Prostate gland (tissue), 2 donors: Measurements from ENCODE around the gene SELENOO. TPM values are rescaled to one million over a fixed set of nuclear protein-coding genes. Genes with fewer than 3 reads are reported as not detected.
A peak's percentile ranks its signal among the peaks of the same experiment; 100 is the strongest.

Experiments used
- DNase-seq: peaks from one replicate; pipeline ENCODE4 v3.0.0-alpha.2; 2019; ENCODE audit warnings: low spot score
- H3K27ac ChIP-seq, 2 donors: fragments of 200-600 bp; sonication (generic); 2 replicates each; pipeline ENCODE4 v1.5.1; 2017 to 2019
- H3K27me3 ChIP-seq: fragments of 200-600 bp; sonication (generic); replicated peaks from 2 replicates; pipeline ENCODE4 v1.5.1; 2019; ENCODE audit not compliant: insufficient read depth
- H3K36me3 ChIP-seq, 2 donors: fragments of 200-600 bp; sonication (generic); 1 replicate in 1 of 2; 2 replicates in 1 of 2; pipeline versions ENCODE4 v1.5.1 to v1.8.1; 2017 to 2019
- H3K4me1 ChIP-seq: fragments of 200-600 bp; sonication (generic); replicated peaks from 2 replicates; pipeline ENCODE4 v1.5.1; 2019
- H3K4me3 ChIP-seq, 2 donors: fragments of 200-600 bp; sonication (generic); 2 replicates each; pipeline ENCODE4 v1.5.1; 2017 to 2019
- H3K9me3 ChIP-seq: fragments of 200-600 bp; sonication (generic); 2 replicates; pipeline ENCODE4 v1.5.1; 2017
- CTCF ChIP-seq, 4 experiments: fragments of 200-600 bp in 2 of 4; fragments of 450-650 bp in 2 of 4; sonication (generic) in 2 of 4; IDR thresholded peaks; 1 replicate in 3 of 4; 2 replicates in 1 of 4; pipeline ENCODE4 v1.5.1; 2016 to 2019; ENCODE audit warnings: antibody characterized with exemption in 4 of 4, mild to moderate bottlenecking in 2 of 4, moderate library complexity in 2 of 4
- POLR2A ChIP-seq: fragments of 450-650 bp; IDR thresholded peaks from one replicate; pipeline ENCODE4 v1.6.1; 2016; ENCODE audit warnings: antibody characterized with exemption, mild to moderate bottlenecking
- POLR2AphosphoS5 ChIP-seq: sonication (generic); formaldehyde crosslinking; IDR thresholded peaks from one replicate; pipeline ENCODE4 v1.6.1; 2017; ENCODE audit warnings: antibody characterized with exemption
- WGBS: methylation state at CpG from one replicate; pipeline ENCODE4 v1.1.5; 2018; 5-methylcytosine and 5-hydroxymethylcytosine counted together
- intact Hi-C: fragments of 100-400 bp; cut with DNase I; formaldehyde crosslinking; loops from one replicate; pipeline ENCODE4 v1.14.2; 2022
- total RNA-seq, 2 donors: library from RNA; depleted of rRNA; stranded (reverse); fragments of >200 nt; gene quantifications; one replicate each; pipeline ENCODE4 v1.1.0, GENCODE V29; 2016

The SELENOO gene
- total RNA-seq, 2 donors from 2014 or later: 51.8 to 58.5 TPM

GRCh38 chr22:50218153-50218995, 17.6 kb downstream of the SELENOO start:
- Histone ChIP-seq H3K9me3 (no peaks in the 10 kb centered on the region), H3K27ac (no peak overlapping the region), H3K4me1 (no peaks in the 10 kb centered on the region), H3K36me3 (peaks cover 32 to 44% of the 10 kb centered on the region in 2 donors), H3K27me3 (no peaks in the 10 kb centered on the region), H3K4me3 (no peak overlapping the region)
- no peak for DNase-seq
- intact Hi-C loops: no loop called here
- TF ChIP-seq POLR2A: no peak
- no peak for TF ChIP-seq POLR2AphosphoS5
- TF ChIP-seq CTCF (IDR thresholded peaks at IDR 0.05): no peak
- 83% methylated on average over 43 of the region's 43 CpGs for WGBS

- TF ChIP-seq CTCF (IDR thresholded peaks at IDR 0.05) (peak in 1 of 4 experiments; percentile 17), POLR2AphosphoS5 (peak; percentile 95), POLR2A (no peak)
- H3K4me1 ChIP-seq: no peaks in the 10 kb centered on the region
- no peaks in the 10 kb centered on the region for H3K27me3 ChIP-seq
- H3K9me3 ChIP-seq: no peaks in the 10 kb centered on the region
- no peak overlapping the region for H3K4me3 ChIP-seq
- intact Hi-C loops: no loop called here
- no peak overlapping the region for H3K27ac ChIP-seq
- peaks cover 32 to 49% of the 10 kb centered on the region in 2 donors for H3K36me3 ChIP-seq
- DNase-seq: peak; percentile 97
- 58% methylated on average over 41 of the region's 42 CpGs for WGBS
Measured at GRCh38 chr22:50218996-50219727, 18.4 kb downstream of the SELENOO start.

- intact Hi-C loops: no loop called here
- Histone ChIP-seq H3K4me3 (no peak overlapping the region), H3K36me3 (peaks cover 32 to 53% of the 10 kb centered on the region in 2 donors), H3K27ac (peak overlapping the region in 1 of 2 donors; percentile 25), H3K9me3 (no peaks in the 10 kb centered on the region), H3K4me1 (no peaks in the 10 kb centered on the region), H3K27me3 (no peaks in the 10 kb centered on the region)
- DNase-seq: no peak
- TF ChIP-seq CTCF (IDR thresholded peaks at IDR 0.05) (no peak), POLR2A (no peak), POLR2AphosphoS5 (no peak)
- WGBS: 80% methylated on average over 23 of the region's 25 CpGs
Measured at GRCh38 chr22:50219800-50220602, 19.2 kb downstream of the SELENOO start.

- Histone ChIP-seq H3K27me3 (no peaks in the 10 kb centered on the region), H3K36me3 (peaks cover 32 to 53% of the 10 kb centered on the region in 2 donors), H3K27ac (no peak overlapping the region), H3K9me3 (no peaks in the 10 kb centered on the region), H3K4me1 (no peaks in the 10 kb centered on the region), H3K4me3 (no peak overlapping the region)
- 92% methylated on average over 42 of the region's 45 CpGs for WGBS
- TF ChIP-seq POLR2AphosphoS5: no peak
- no peak for TF ChIP-seq CTCF (IDR thresholded peaks at IDR 0.05)
- no peak for TF ChIP-seq POLR2A
- no peak for DNase-seq
- intact Hi-C loops: no loop called here
Measured at GRCh38 chr22:50220603-50221409, 20.0 kb downstream of the SELENOO start.
